Progenitor cell of endocrine pancreas (in vitro differentiated cells): ENCODE results near the gene ZNF264. TPM values are rescaled to one million over a fixed set of nuclear protein-coding genes. Genes with fewer than 3 reads are reported as not detected.

Source experiments
- DNase-seq: peaks from one replicate; pipeline ENCODE4 v3.0.0; 2021; ENCODE audit warnings: low spot score; ENCODE audit not compliant: unreplicated experiment
- H3K27ac Mint-ChIP-seq: 2 replicates; pipeline ENCODE4 v1.8.0; 2021; ENCODE audit warnings: mild to moderate bottlenecking, moderate library complexity, mixed read lengths
- H3K27me3 Mint-ChIP-seq: 2 replicates; pipeline ENCODE4 v1.8.0; 2021; ENCODE audit warnings: mixed read lengths
- H3K36me3 Mint-ChIP-seq: 2 replicates; pipeline ENCODE4 v1.8.0; 2022; ENCODE audit warnings: mixed read lengths; ENCODE audit not compliant: insufficient read depth
- H3K4me1 Mint-ChIP-seq: 2 replicates; pipeline ENCODE4 v1.8.0; 2021; ENCODE audit warnings: low read depth, mixed read lengths
- H3K4me3 Mint-ChIP-seq: 2 replicates; pipeline ENCODE4 v1.8.0; 2021; ENCODE audit warnings: low read depth, mild to moderate bottlenecking, moderate library complexity, mixed read lengths
- H3K9me3 Mint-ChIP-seq: 2 replicates; pipeline ENCODE4 v1.8.0; 2021; ENCODE audit warnings: low read depth, mixed read lengths
- CTCF ChIP-seq: fragments of 200-600 bp; sonication (generic); IDR thresholded peaks from one replicate; pipeline ENCODE4 v1.5.0; 2021; ENCODE audit warnings: antibody characterized with exemption, mild to moderate bottlenecking; ENCODE audit not compliant: unreplicated experiment
- total RNA-seq: library from RNA; stranded (reverse); gene quantifications from 2 replicates; pipeline ENCODE4 v1.2.1, GENCODE V29; 2021

The ZNF264 gene
- total RNA-seq, 1 donor from 2014 or later: 40.2 TPM

DNA sequence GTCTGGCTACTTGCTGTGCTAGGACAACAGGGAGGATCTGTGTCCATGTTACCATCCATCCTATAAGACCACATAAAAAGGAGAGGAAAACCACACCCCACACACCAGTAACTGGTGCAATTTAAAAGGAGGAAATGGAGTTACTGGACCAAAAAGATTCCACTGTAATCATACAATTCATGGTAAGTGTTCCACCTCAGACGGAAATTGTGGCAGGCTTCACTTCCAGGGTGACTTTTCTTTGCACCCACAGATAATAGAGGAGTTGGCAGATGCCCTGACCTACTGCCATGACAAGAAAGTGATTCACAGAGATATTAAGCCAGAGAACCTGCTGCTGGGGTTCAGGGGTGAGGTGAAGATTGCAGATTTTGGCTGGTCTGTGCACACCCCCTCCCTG lies 41.9 kb downstream of the ZNF264 start:
- no peaks in the 10 kb centered on the region for H3K36me3 Mint-ChIP-seq
- H3K27ac Mint-ChIP-seq: no peak overlapping the region
- H3K4me3 Mint-ChIP-seq: no peak overlapping the region
- H3K27me3 Mint-ChIP-seq: peaks cover 5% of the 10 kb centered on the region
- H3K4me1 Mint-ChIP-seq: no peaks in the 10 kb centered on the region
- TF ChIP-seq CTCF: no peak
- H3K9me3 Mint-ChIP-seq: no peaks in the 10 kb centered on the region
- DNase-seq: no peak

DNA sequence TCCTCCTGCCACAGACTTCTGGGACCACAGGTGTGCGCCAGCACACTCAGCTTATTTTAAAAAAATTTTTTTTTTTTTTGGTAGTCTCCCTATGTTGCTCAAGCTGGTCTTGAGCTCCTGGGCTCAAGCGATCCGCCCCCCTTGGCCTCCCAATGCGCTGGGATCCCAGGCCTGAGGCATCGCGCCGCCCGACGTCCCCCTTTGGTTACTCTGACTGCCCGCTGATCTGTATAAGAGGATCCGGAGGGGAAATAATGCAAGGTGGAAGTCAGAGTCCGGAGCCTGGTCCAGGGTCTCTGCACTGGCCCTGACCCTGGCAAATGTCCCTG lies 48.6 kb downstream of the ZNF264 start:
- Mint-ChIP-seq H3K27ac (peak overlapping the region; percentile 99), H3K36me3 (peaks cover 4% of the 10 kb centered on the region), H3K9me3 (no peaks in the 10 kb centered on the region), H3K4me1 (peaks cover 12% of the 10 kb centered on the region), H3K27me3 (no peaks in the 10 kb centered on the region), H3K4me3 (peak overlapping the region; percentile 97)
- no peak for TF ChIP-seq CTCF
- no peak for DNase-seq

- H3K4me3 Mint-ChIP-seq: peak within 1 kb of the TSS; percentile 97
- no peaks in the 10 kb centered on the region for H3K27me3 Mint-ChIP-seq
- DNase-seq: peak; percentile 80
- TF ChIP-seq CTCF: no peak
- peaks cover 12% of the 10 kb centered on the region for H3K4me1 Mint-ChIP-seq
- H3K36me3 Mint-ChIP-seq: peaks cover 6% of the 10 kb centered on the region
- peak within 1 kb of the TSS; percentile 99 for H3K27ac Mint-ChIP-seq
- no peaks in the 10 kb centered on the region for H3K9me3 Mint-ChIP-seq
These were observed 49.2 kb downstream of the ZNF264 start, which contains the start of gene ZNF805 for GRCh38 chr19:57240311-57241090. Gene ZNF805, plus strand, starts transcription at chr19:57240632. Its CDS starts 260 bp downstream, at chr19:57240892.

- H3K27ac Mint-ChIP-seq: peak overlapping the region; percentile 99
- peaks cover 6% of the 10 kb centered on the region for H3K36me3 Mint-ChIP-seq
- H3K4me1 Mint-ChIP-seq: peaks cover 12% of the 10 kb centered on the region
- H3K9me3 Mint-ChIP-seq: no peaks in the 10 kb centered on the region
- DNase-seq: no peak
- H3K4me3 Mint-ChIP-seq: peak overlapping the region; percentile 97
- no peak for TF ChIP-seq CTCF
- H3K27me3 Mint-ChIP-seq: no peaks in the 10 kb centered on the region
These were observed 49.9 kb downstream of the ZNF264 start for GRCh38 chr19:57241176-57241575.

GRCh38 chr19:57242821-57243220 lies 51.5 kb downstream of the ZNF264 start:
- peaks cover 12% of the 10 kb centered on the region for H3K4me1 Mint-ChIP-seq
- peaks cover 8% of the 10 kb centered on the region for H3K36me3 Mint-ChIP-seq
- no peak for TF ChIP-seq CTCF
- peak overlapping the region; percentile 44 for H3K4me3 Mint-ChIP-seq
- DNase-seq: no peak
- no peak overlapping the region for H3K27ac Mint-ChIP-seq
- no peaks in the 10 kb centered on the region for H3K27me3 Mint-ChIP-seq
- H3K9me3 Mint-ChIP-seq: no peaks in the 10 kb centered on the region
